ENCODE data around the gene ATP11B.

The ATP11B gene

DNA sequence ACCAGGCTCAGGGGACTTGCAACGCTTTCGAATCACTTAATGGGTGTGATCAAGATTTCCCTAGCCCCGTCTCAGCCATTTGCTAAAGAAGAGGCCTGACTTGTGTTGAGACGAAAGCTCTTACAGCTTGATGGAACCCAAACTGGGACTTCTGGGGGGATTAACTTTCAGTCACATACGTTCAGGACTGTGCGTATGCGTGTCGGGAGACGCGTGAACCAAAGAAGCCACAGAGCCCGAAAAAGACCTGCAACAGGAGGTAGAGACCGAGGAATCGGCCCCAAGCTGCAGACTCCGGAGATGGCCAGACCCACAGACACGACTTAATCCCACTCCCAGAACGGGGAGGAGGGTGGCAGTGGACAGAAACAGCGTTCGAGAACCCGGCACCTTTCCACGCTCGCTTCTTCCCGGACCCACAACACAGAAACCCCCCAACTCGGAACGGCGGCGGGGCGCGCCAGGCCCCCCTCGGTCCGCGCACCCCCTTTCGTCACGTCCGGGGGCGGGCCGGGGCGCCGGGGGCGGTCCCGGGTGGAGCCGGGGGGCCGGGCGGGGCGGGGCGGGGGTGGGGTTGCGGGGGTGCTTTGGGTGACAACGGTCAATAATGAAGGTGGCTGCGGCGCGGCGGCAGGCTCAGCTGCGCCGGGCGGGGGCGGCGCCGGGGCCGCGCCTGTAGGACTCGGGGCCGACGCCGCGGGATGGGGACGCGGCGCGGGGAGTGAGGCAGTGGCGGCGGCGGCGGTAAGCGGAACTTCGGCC is at the start of gene ATP11B:
Gene ATP11B (plus strand): TSS at position 604 of the 762 bp plus-strand sequence. CDS start 256 bp downstream, outside the sequence.
- FAIRE-seq = no peak

DNA sequence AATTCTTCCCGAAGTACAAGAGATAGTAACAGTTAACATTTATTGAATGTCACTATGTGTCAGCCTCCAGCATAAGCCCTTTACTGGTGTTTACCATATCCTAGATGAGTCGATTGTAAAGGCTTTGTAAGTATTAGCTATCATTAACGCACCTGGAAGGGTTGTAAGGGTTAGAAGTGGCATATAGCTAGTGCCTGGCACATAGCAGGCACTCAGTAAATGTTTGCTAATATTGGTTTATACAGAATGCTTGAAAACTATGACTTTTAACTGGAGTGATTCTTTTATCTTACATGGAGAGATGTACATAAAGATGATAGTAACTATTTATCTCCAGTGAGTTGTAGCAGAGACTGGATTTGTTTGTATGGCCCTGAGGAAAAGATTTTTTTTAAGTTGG is 46.3 kb upstream of the ATP11B start:
- FAIRE-seq = no peak

DNA sequence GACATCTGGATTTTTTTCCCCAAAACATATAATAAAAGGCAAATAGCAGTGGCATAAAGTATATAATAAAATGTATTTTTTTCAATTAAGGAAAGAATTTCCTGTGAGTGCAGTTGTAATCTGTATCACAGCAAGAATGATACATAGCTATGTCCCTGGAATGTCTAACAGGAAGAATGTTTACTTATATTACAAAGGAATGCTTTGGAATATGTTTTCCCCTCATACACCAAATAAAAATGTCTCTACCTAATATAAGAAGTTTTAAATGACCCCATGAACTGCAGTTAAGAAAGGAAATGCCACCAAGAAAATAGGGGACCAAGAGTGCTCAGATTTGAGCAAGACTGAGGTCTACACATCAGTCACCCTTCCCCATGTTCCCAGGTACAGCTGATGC is 38.0 kb upstream of the ATP11B start:
- no peak for FAIRE-seq

DNA sequence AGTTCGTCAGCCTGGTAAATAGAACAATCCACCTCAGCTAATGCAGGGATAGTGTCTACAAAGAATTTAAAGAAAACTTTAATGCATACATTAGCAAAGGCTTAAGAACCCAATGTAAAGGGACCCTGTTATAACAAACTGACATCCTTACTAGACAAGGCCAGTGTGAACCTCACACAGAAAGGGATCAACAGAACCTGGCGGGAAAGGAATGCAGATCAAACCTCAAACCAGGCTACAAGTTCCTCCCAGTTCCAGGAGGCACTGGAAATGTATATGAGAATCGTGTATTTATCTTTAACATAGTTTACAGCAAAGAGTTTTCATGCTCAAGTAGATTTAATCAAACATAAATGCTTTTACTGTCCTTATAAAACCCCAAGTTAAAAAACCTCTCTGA is 37.6 kb upstream of the ATP11B start:
- FAIRE-seq = no peak

DNA sequence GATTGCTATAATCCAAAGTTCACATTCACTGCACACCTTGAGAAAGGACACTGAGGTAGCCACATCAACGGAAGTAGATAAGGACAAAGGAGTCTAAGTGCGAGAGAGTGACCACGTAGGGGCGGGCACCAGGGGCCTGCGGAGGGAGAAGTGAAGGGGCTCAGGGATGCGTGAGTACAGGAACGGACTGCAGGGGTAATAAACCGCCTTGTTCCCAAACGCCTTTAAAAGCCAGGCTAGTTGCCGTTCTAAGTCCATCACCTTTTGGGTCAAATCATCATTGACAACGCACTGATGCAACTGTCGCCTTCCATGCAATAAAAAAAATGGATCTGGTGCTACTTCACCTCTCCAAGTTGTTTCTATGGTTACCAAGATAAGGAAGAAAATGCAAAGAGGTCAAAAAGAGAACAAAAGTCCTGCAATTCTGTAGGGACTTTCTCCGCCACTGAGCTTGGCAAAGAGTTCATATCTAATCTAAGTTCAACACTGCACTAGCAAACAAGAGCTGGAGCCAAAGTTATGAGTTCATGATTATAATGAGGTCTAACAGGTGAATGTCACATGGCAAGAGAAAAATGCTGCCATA is 32.6 kb upstream of the ATP11B start:
- FAIRE-seq = peak; percentile 65

DNA sequence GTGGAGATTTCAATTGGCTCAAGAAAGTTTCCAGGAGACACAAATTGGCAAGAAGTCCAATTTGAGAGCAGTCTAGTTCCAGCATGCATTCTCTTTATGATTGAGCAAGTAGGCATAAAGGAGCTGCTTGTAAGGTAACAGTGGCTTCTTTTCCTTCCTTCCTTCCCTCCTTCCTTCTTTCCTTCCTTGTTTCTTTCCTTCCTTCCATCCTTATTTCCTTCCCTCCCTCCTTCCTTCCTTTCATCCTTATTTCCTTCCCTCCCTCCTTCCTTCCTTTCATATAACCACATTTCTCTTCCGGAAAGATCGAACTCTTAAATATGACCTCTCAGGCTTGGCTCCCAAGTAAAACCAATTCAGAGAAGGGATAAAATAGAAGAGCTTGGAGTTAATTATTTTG is 29.4 kb upstream of the ATP11B start:
- FAIRE-seq = no peak

DNA sequence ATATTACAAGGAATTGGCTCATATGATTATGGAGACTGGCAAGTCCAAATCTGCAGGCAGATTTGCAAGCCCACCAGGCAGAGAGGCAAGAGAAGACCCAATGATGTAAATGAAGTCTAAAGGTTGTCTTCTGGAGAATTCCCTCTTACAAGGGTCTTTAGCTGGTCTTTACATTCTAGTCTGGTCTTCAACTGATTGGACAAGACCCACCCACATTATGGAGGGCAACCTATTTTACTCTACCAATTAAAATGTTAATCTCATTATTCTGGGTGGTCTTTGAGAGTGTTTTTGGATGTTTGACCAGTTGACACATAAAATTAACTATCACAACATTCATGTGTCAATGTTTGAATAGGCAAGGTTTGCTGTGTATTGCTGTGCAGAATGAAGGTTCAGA is 28.0 kb upstream of the ATP11B start:
- no peak for FAIRE-seq

DNA sequence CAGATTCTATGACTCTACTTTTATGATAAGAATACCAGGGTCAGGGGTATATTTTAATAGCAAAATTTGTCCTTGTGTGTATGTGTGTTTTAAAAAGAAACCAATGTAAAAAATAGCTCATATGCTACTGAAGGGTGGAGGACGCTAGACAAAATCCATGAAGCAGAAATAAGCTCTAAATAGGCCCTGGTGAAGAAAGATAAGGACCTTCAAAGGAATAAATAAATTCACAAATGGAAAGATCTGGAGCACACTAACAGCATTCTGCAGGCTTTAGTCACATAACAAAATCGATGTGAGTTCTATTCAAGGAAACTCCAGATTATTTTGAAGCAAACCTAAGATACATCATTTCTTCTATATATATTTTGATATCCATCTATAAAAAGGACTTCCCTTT is 27.2 kb upstream of the ATP11B start:
- no peak for FAIRE-seq

DNA sequence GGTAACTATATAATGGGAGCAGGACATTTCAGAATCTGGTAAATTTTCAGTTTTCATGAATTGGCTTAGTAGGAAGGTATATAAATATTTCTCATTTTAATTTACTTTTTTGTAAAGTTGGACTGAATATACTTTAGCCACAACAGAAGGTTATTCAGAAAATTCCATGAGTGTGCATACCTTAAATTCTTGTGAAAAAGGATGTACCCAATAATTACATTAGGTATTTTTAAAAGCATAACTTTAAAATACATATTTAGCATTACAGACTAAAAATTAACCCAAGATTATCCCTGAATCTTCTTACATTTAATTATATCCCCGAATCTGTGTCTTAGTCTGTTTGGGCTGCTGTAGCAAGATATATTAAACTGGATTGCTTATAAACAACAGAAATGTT is 24.9 kb upstream of the ATP11B start:
- no peak for FAIRE-seq

DNA sequence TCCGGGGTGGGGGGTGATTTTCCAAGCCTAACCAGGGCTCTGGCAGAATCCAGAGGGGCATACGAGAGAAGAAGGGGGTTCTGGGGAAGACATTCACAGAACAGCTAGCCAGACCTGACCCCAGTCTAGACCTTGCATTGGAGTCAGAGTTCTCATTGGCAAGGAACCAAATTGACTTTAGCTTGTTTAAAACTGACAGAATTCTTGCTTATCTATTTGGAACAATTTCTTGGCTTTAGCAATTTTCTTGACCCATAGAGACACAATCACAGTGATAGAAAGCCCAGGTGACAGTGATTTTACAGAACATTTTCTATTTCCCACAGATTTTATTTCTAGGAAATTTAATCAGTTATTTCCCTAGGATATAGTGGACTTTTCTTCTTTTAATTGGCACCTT is 23.6 kb upstream of the ATP11B start:
- FAIRE-seq = no peak

DNA sequence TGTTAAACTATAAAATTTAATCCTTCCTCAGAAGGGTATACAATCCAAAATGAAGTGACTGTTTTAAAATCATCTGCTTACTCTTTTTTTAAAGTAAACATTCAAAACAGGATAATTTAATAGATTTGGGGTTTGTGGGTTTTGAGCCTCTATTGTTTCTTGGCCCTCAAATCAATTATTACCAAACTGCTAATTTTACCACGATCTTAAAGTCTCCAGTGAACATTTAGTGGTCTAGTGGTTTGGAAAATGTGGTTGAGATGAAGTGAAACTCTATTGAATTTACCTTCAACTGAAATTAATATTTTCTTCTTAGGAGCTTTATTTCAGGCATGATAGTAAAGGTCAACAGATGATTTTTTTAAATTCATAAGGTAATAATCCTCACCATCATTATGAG is 11.2 kb upstream of the ATP11B start:
- no peak for FAIRE-seq

DNA sequence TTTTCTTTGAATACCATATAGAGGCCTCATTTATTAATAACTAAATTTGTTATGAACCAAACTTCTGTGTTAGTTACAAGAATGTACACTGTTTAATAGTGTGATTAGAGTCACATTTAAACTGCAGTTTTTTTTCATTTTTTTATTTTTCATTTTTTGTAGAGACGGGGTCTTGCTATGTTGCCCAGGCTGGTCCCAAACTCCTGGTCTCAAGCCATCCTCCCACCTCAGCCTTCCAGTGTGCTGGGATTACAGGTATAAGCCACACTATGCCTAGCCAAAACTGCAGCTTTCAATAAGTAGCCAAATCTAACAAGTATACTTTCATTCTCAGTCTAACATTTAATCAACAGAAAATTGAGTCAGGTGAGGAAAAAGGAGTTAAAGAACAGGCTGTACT is 10.2 kb upstream of the ATP11B start:
- no peak for FAIRE-seq

DNA sequence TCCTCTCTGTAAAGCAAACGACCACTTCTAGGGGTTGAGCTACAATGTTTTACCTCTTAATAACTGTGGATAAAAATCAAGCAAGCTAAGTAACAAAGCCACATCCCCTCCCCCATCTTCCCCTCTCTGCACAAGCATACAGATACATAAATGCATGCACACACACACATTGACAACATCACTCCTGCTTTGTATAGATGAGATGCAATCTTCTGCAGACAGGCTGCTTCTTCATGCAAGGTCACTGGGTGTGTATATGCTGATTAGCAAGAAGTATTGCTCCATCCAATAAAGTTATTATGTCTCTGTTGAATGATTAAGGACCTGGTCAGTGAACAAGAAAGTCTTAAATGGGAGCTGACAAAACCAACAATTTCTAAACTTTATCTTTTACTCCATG is 8.8 kb upstream of the ATP11B start:
- FAIRE-seq = no peak

DNA sequence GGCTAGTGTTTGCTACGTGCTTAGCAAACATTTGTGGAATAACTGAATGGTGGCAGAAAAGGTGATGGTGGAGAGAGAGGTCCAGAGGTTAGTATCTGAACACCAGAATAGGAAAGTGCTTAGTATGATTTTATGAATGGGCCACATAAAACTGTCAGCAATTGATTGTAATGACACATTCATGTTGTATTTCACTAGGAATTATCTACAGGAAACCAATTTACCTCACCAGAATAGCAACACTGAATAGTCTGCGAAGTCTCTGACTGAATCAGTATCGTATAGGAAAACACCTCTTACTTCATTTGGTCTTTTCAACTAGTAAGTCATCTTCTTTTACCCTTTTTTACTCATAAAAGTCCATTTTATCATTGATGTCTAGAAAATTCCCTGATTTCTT is 8.2 kb upstream of the ATP11B start:
- no peak for FAIRE-seq

DNA sequence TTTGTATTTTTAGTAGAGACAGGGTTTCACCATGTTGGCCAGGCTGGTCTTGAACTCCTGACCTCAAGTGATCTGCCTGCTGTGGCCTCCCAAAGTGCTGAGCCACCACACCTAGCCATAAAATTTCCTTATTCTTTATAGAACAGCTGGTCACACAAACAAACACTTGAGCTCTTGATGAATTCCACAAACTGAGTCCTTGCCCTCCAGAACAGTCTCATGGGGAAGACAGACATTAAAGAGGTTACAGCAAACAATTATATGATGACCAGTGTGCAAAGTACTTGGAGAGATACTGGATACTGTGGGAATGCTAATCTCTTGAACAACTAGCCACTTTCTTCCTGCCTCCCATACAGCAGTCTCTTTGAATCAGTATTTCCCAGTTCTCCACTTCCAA is 7.5 kb upstream of the ATP11B start:
- no peak for FAIRE-seq

DNA sequence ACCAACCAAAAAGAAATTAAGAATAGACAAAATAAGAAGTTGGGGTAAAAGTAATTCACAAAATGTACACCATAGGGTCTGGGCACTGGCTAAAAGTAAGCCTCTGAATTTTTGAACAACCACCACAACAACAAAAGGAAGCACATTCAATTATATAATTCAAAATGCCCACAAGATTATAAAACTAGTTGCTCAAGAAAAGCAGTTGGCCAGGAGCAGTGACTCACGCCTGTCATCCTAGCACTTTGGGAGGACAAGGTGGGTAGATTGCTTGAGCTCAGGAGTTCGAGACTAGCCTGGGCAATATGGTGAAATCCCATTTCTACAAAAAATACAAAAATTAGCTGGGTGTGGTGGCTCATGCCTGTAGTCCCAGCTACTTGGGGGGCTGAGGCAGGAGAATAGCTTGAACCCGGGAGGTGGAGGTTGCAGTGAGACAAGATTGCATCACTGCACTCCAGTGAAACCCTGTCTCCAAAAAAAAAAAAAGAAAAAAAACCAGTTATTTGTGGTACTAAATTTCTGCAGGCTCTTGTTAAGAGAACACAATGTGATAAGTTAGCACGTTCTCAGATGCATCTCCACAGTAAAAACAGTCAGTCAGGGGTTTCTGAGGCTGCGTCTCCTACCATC is 6.6 kb upstream of the ATP11B start:
- FAIRE-seq = no peak

DNA sequence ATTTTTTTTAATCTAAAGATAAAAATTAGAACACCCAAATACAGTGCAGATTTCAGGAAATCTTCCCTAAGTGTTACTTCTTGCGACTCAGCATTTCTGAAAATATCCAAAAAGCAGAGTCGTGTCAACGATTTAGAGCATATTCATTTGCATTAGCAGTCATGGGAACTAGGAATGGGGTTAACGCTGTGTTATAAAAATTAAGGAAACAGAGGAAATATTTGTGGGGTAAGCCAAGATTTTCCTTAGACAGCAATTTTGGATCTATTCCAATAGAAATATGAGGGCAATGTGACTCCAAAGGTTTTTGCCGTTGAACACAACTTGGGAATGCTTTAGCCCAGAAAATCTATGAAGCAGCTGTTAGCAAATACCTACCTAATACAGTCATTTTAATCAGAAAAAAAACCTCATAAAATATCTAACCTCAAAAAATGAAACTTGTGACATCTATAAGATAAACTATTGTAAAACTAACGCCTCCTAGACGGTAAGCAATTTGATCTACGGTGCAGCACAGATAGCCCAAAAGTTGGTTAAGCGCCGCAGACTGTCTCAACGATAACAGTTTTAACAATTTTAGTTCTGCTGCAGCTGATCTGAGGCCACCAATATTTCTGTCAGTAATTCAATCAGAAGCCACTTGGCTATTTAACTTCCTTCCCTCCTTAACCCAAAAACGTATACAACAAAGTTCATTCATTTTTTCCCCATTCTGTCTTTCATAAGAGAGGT is 5.8 kb upstream of the ATP11B start:
- no peak for FAIRE-seq

DNA sequence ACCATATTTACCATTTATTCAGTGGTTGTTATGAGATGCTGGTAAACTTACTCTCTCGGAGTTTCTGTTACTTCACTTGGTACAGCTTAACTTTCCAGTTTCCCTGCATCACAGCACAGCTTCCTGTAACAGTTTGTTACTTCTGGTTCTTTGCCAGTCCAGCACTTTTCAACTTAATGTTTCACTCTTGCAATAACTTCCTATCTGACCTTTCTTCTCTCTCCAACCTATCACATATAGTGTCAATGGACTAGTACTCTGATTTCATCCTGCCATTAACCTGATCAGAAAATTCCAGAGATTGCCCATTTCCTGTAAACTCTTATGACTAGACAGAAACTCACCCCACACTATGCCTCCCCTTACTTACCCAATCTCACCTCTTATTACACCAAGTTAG is 3.9 kb upstream of the ATP11B start:
- no peak for FAIRE-seq

DNA sequence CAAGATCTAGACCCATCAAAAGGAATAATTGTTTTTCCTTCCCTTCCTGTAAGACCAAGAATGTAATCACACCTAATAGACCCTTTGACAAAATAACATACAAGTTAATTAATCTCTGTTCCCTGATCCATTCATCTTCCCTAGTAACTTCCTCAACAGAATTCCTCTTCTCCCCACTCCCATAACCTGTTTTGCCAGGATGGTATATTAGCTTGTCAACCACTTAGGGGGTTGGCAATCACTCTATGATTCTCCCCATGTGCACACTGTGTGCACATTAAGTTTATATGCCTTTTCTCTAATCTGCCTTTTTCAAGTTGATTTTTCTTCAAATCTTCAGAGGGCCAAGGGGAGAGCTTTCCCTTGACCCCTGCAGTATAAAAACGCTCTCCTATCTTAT is 2.7 kb upstream of the ATP11B start:
- FAIRE-seq = no peak

DNA sequence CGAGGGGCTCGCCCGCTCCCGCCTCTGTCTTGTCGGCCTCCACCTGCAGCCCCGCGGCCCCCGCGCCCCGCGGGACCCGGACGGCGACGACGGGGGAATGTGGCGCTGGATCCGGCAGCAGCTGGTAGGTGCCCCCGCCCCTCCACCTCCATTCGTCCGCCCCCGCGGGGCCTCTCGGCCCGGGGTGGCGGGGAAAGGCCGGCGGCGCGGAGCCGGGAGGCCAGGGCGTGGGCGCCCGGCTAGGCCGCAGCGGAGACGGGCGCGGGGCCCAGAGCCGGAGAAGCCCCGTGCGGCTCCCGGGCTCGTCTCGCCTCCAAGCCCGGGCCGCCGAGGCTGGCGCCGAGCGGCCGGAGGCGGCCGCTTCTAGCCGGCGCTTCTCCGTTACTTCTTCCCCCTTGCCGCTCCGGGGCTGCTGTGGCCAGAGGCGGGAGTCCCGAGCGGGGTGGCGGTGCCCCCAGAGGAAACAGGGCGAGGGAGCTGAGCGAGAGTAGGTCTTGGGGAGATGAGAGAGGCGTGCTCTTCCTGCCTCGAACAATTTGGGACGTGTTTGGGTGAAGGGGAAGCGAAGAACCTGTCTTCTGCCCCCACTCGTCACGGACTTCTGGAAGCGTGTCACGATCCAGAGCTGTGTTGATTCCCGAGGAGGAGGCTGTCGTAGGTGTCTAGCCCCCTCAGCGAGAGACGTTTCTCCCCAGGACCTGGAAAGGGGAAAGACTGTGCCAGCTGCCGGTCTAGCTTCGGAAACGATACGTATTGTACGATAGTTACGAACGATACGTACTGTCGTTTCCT is 555 bp downstream of the ATP11B start:
- FAIRE-seq = no peak

DNA sequence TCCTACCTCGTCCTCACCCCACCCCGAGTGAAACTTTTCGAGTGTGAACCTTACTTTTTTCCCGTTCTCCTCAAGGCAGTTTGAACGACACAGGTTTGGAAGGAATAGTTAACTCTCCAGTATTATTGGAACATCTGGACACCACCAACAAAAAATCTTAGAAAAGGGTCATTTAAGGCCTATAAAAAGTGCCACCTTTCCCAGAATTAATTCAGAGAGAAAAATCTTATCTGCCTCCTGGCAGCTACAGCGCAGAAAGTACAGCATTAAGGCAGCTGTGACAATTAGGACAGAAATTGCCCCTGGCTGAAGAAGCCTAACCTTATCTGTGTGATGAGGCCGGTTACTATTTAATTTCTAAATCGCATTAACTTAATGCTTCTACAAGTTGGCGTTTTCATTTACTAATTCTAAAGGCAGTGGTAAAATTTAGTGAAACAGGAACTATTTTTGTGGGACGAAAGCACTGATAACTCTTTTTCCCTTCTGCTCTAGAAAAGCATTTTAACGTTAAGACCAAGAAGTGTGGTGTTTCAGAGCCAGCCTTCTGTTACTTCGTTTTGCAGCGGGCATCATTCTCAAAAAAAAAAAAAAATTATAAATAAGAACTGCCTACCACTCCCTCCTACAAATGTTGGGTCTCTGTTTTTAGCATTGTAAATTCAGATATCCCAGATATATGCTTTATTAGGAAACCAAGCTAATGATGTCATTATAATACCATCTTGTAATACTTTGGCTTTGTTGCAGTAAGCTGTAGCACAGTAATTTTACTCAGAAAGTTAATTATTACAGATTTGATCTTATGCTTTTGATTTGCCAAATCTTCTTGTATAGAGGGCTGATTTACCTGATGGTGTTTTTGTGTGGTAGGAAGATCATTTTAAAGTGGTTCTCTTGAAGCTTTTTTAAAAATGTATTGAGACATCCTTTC is 1.4 kb downstream of the ATP11B start:
- FAIRE-seq = no peak

DNA sequence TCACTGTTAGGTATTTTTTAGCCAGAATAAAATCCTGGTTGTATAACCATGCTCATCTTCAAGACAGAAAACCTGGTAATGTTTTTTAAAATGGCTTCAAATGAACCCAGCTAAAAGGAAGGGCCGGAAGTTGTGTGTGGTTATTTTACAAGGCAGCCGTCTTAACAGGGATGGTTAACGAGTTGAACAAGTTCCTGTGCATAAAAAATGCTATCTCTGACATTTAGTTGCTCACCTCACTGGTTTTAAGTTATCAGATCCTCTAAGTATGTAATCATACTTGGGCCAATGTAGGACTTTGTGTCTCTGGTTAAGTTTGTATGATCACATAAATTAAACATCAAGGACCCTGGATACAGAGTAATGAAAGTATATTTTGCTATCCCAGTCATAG is 2.1 kb downstream of the ATP11B start:
- FAIRE-seq = no peak

Measured in colon (tissue), 2 donors.